HUES6 (cell line): ENCODE data around the gene S100A2.
A peak's percentile ranks its signal among the peaks of the same experiment; 100 is the strongest.

ENCODE experiments used
- H3K27ac ChIP-seq: 2 replicates; pipeline ENCODE4 v1.7.0; 2013; ENCODE audit warnings: low read depth, mild to moderate bottlenecking, low read length, inconsistent platforms
- H3K27me3 ChIP-seq: 2 replicates; pipeline ENCODE4 v1.6.1; 2013; ENCODE audit warnings: low read length; ENCODE audit not compliant: control insufficient read depth, insufficient read depth
- H3K36me3 ChIP-seq: 2 replicates; pipeline ENCODE4 v1.6.1; 2013; ENCODE audit warnings: low read length; ENCODE audit not compliant: control insufficient read depth, insufficient read depth
- H3K4me1 ChIP-seq: 2 replicates; pipeline ENCODE4 v1.6.1; 2013; ENCODE audit warnings: low read length; ENCODE audit not compliant: control insufficient read depth, insufficient read depth
- H3K4me3 ChIP-seq: 2 replicates; pipeline ENCODE4 v1.5.1; 2013; ENCODE audit warnings: low read depth, low read length
- H3K9ac ChIP-seq: one replicate; pipeline ENCODE4 v1.6.1; 2013; ENCODE audit warnings: mild to moderate bottlenecking, low read length
- H3K9me3 ChIP-seq: 2 replicates; pipeline ENCODE4 v1.6.1; 2013; ENCODE audit warnings: low read depth, low read length; ENCODE audit not compliant: control insufficient read depth, insufficient read depth

The S100A2 gene

GRCh38 chr1:153550827-153551500, 14.7 kb downstream of the S100A2 start:
- Histone ChIP-seq H3K27me3 (no peaks in the 10 kb centered on the region), H3K4me1 (peaks cover 50% of the 10 kb centered on the region), H3K9me3 (no peaks in the 10 kb centered on the region), H3K9ac (no peak overlapping the region), H3K4me3 (no peak overlapping the region), H3K36me3 (no peaks in the 10 kb centered on the region), H3K27ac (no peak overlapping the region)

DNA sequence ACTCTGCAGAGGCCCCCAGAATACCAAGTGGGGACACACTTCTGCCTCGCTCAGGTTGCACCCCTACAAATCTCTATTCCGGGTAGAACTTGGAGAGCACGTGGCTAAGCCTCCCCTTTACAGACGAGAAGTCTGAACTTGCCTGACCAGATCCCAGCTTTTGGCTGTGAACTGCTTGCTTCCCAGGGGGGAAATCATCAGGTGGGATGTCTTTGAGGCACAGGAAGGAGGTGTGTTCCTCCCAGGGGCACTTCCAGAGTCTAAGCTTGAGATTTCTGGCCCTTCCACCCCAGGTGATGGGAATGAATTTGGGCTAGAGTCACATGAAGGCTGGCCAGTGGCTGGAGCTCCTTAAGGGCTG, 15.3 kb downstream of the S100A2 start:
- H3K27me3 ChIP-seq, result no peaks in the 10 kb centered on the region
- no peaks in the 10 kb centered on the region for H3K9me3 ChIP-seq
- no peak overlapping the region for H3K27ac ChIP-seq
- H3K36me3 ChIP-seq, result no peaks in the 10 kb centered on the region
- peaks cover 56% of the 10 kb centered on the region for H3K4me1 ChIP-seq
- H3K9ac ChIP-seq, result no peak overlapping the region
- no peak overlapping the region for H3K4me3 ChIP-seq

GRCh38 chr1:153549741-153550397, 15.8 kb downstream of the S100A2 start:
- Histone ChIP-seq H3K9me3 (no peaks in the 10 kb centered on the region), H3K27ac (no peak overlapping the region), H3K4me1 (peaks cover 59% of the 10 kb centered on the region), H3K4me3 (no peak overlapping the region), H3K36me3 (no peaks in the 10 kb centered on the region), H3K27me3 (no peaks in the 10 kb centered on the region), H3K9ac (no peak overlapping the region)

DNA sequence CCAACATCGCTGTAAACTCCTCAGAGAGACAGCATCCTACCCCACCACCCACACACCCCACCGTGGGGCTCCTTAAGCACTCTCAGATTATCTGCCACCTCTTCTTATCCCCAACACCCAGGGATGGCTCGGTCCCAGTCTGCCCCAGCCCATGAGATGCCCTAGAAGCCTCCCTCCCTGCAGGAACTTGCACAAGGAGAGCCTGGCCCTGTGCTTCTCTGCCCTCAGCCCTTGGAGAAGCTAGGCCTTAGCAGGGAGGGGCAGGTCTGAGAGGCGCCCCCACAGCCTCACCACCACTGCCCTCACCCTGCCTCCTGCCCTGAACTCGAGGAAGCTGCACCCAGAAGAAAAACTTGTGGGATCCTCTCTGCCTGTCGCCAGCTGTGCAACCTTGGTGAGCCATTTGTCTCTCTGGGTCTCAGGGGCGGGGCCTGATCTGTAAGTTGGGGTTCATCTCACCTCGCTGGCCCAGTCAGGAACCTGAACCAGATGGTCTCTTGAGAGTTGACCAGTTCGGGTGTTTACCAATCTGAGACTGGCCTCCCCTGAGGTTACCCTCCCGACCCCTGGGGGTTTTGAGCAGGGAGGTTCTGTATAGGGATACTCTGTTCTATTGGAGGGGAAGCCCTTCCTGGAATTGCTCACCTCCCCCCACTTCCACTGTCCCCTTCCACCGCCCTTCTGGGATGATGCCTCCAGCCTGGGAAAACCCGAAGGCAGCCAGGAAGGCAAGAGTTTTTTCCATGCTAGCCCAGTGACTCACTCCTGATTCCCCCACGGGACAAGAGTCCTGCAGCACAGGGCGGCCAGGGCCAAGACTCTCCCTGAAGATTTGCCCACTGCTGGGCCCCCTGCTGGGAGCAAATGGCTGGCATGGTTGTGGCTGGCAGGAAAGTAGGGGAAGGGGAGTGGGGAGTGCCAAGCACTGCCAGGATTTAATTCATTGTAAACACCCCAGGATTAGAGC, 16.6 kb downstream of the S100A2 start, which contains the start of gene S100A3:
Gene S100A3, minus strand, starts transcription at position 537 of the 967 bp plus-strand sequence. CDS start 773 bp downstream, outside the sequence.
- H3K4me3 ChIP-seq, result no peak within 1 kb of the TSS
- H3K4me1 ChIP-seq, result peaks cover 68% of the 10 kb centered on the region
- H3K9ac ChIP-seq, result peak within 1 kb of the TSS; percentile 30
- H3K9me3 ChIP-seq, result no peaks in the 10 kb centered on the region
- H3K27ac ChIP-seq, result no peak within 1 kb of the TSS
- no peaks in the 10 kb centered on the region for H3K27me3 ChIP-seq
- H3K36me3 ChIP-seq, result no peaks in the 10 kb centered on the region

DNA sequence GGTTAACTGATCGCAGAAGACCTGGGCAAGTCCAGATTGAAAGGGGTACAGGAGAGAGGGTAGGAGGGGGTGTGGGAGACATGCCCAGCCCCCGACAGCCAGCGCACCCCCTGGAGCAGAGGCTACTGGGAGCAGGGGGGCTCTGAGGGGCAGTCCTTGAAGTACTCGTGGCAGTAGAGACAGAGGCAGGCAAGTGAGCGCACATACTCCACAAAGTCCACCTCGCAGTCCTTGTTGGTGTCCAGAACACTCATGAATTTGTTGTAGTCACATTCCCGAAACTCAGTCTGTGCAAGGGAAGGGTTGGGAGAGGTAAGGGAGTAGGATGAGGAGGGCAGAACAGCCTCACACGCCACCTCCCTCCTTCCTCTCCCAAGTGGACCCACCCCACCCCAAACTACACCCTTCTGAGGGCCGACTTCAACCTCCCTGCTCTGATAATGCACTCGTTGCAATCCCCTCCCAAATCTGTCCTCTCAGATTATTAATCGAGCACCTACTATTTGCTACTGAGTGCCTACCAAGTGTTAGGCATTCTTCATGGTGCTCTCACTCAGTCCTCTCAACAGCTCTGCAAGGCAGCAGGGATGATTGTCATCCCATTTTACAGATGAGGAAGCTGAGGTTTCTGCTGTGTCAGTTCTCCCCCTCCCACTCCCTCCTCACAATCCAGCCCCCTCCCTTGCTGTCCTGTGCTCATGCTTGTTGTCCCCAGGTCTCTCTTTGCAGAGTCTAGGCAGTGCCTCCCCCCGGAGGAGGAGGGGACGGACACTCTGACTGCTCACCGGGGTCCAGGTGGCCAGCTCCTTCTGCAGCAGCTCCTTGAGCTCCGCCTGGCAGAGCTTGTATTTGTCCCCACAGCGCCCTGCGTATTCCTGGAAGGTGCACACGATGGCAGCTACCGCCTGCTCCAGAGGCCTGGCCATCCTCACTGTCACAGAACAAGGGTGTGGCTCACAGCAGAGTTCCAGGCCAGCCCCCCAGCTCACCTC, 17.8 kb downstream of the S100A2 start:
- Histone ChIP-seq H3K9ac (no peak overlapping the region), H3K36me3 (no peaks in the 10 kb centered on the region), H3K27me3 (no peaks in the 10 kb centered on the region), H3K4me3 (no peak overlapping the region), H3K9me3 (no peaks in the 10 kb centered on the region), H3K4me1 (peaks cover 69% of the 10 kb centered on the region), H3K27ac (no peak overlapping the region)

DNA sequence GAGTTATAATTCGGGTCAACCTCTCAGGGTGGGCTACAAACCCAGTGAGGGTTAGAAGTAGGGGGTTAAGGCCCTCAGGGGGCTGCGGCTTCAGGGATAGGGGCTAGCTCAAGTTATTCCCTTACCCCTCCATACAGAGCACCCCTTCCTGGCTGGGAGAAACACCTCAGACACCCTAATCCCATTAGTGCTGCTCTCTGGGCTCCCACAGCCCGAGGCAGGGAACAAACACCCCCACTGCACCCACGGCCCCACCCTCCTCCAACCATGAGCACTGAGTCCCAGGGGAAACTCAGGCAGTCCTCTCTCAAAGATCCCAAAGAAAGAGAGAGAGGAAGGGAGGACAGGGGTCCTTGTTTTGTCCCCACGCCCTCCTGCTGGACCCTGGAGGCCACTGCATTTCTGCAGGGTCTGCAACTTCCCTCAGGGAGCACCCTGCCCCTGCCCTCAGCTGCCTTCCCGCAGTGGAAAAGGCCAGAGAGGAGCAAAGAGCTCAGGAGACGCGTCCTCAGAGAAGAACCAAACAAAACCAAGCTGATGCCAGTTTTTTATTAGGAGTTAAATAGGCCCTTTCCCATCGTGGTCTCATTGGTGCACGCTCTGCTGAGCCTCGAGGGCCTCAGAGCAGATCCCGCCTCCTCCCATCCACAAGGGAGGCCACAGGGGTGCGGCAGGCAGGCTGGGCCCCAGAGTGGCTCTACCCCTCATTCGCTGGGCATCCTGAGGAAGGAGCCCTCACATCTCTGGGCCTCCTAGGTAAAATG, 18.7 kb downstream of the S100A2 start:
- H3K36me3 ChIP-seq, result no peaks in the 10 kb centered on the region
- H3K4me3 ChIP-seq, result no peak overlapping the region
- H3K27ac ChIP-seq, result no peak overlapping the region
- H3K9me3 ChIP-seq, result no peaks in the 10 kb centered on the region
- no peak overlapping the region for H3K9ac ChIP-seq
- H3K27me3 ChIP-seq, result no peaks in the 10 kb centered on the region
- H3K4me1 ChIP-seq, result peaks cover 69% of the 10 kb centered on the region

GRCh38 chr1:153546371-153546770, 19.3 kb downstream of the S100A2 start:
- Histone ChIP-seq H3K9ac (no peak overlapping the region), H3K4me1 (peaks cover 69% of the 10 kb centered on the region), H3K27ac (no peak overlapping the region), H3K27me3 (no peaks in the 10 kb centered on the region), H3K9me3 (no peaks in the 10 kb centered on the region), H3K36me3 (no peaks in the 10 kb centered on the region), H3K4me3 (no peak overlapping the region)

DNA sequence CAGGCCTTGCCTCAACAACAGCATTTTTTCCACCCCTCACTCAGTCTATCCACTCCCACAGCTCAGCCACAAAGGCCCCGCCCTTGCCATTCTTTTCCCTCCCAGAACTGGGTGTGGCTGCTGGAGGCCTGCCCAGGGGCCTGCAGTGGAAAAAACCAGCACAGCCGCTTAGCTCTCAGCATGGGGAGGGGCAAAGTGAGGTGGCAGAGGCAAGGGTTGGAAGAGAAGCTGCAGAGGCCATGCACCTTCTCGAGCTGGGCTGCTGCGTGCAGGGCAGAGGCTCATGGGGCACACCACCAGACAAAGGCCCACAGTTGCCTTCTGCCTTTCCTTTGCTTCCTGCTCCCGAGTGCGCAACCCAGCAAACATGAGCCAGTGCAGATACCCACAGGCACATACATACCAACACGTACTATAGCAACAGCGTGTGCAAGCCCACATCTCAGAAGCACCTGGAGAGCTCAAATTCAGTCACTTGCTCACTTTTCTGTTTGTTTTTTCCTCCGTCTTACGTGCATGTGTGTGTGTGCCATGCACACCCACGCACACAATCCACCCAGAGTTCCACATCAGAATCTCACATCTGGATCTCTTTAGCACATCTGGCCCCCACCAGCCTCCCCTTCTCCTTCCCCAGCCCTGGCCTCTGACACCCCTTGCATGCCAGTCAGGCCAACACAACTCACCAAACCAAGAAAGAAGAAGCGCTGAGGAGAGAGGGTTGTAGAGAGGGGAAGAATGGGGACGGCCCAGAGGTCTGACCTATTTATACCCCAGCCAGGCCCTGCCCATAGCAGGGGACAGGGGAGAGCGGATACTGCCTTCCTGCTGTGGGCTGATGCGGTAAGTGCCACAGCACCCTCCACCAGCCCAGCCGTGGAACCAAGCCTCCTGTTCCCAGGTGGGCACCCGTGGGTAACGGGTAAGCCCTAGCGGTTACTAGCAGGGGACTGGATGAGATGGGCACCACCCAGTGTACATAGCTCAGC, 20.3 kb downstream of the S100A2 start, which contains the start of gene S100A4:
Gene S100A4, minus strand, starts transcription at position 740 of the 989 bp plus-strand sequence. CDS start 1,012 bp downstream, outside the sequence.
- H3K9ac ChIP-seq, result peak within 1 kb of the TSS; percentile 48
- H3K27me3 ChIP-seq, result no peaks in the 10 kb centered on the region
- no peaks in the 10 kb centered on the region for H3K36me3 ChIP-seq
- H3K9me3 ChIP-seq, result no peaks in the 10 kb centered on the region
- H3K4me1 ChIP-seq, result peaks cover 59% of the 10 kb centered on the region
- no peak within 1 kb of the TSS for H3K27ac ChIP-seq
- peak within 1 kb of the TSS; percentile 37; the same call in 1 of the 2 replicates for H3K4me3 ChIP-seq
